K562 (cell line): ENCODE results near the gene GABARAPL2. TPM values are rescaled to one million over a fixed set of nuclear protein-coding genes. Genes with fewer than 3 reads are reported as not detected.
A peak's percentile ranks its signal among the peaks of the same experiment; 100 is the strongest.

Experiments used
- CXXC5 ChIP-seq: fragments of 250-450 bp; sonication (Bioruptor Pico); IDR thresholded peaks from 2 replicates; pipeline ENCODE4 v1.8.0; 2022; ENCODE audit warnings: inconsistent platforms, mild to moderate bottlenecking, moderate library complexity
- ELF4 ChIP-seq: fragments of 450-650 bp; formaldehyde crosslinking; IDR thresholded peaks from 2 replicates; pipeline ENCODE4 v1.4.0; 2022; ENCODE audit warnings: missing genetic modification characterization
- GABPA ChIP-seq: fragments of 200-800 bp; sonication (Bioruptor generic); conservative IDR thresholded peaks from 2 replicates; pipeline ENCODE4 v1.6.1; 2016; ENCODE audit warnings: low read depth, missing genetic modification characterization, missing compliant biosample characterization
- MCM3 ChIP-seq: fragments of 450-650 bp; IDR thresholded peaks from 2 replicates; pipeline ENCODE4 v1.6.1; 2016
- NONO ChIP-seq, 2 experiments: fragments of 200-400 bp in 1 of 2; fragments of 450-650 bp in 1 of 2; formaldehyde crosslinking in 1 of 2; IDR thresholded peaks; 2 replicates each; pipeline ENCODE4 v1.6.1; 2017; ENCODE audit warnings: low read depth in 2 of 2, mild to moderate bottlenecking in 2 of 2, moderate library complexity in 2 of 2, low read length in 1 of 2
- NR1H2 ChIP-seq: sonication (generic); formaldehyde crosslinking; IDR thresholded peaks from 2 replicates; pipeline ENCODE4 v1.4.0; 2020; ENCODE audit warnings: mild to moderate bottlenecking, missing genetic modification reagents
- PHF20 ChIP-seq: fragments of 450-650 bp; IDR thresholded peaks from 2 replicates; pipeline ENCODE4 v1.6.1; 2018; ENCODE audit not compliant: partially characterized antibody
- SAFB2 ChIP-seq: fragments of 200-400 bp; formaldehyde crosslinking; IDR thresholded peaks from 2 replicates; pipeline ENCODE4 v1.6.1; 2018; ENCODE audit warnings: borderline replicate concordance, low read length, low read depth, moderate library complexity; ENCODE audit not compliant: severe bottlenecking
- SAP30 ChIP-seq: fragments of 200-600 bp; sonication (generic); IDR thresholded peaks from 2 replicates; pipeline ENCODE4 v1.6.1; 2012; ENCODE audit warnings: borderline replicate concordance, low read depth, mild to moderate bottlenecking, moderate library complexity, low read length, control low read depth, inconsistent platforms; ENCODE audit not compliant: insufficient read depth, poor library complexity, severe bottlenecking
- TAF15 ChIP-seq: fragments of 200-400 bp; formaldehyde crosslinking; IDR thresholded peaks from 2 replicates; pipeline ENCODE4 v1.6.1; 2017; ENCODE audit warnings: mild to moderate bottlenecking, low read depth, low read length, moderate library complexity
- TAF7 ChIP-seq: fragments of 450-650 bp; IDR thresholded peaks from 2 replicates; pipeline ENCODE4 v1.6.1; 2016; ENCODE audit warnings: missing genetic modification characterization, missing compliant biosample characterization
- TBP ChIP-seq: optimal IDR thresholded peaks from 2 replicates; pipeline ENCODE3; 2011; ENCODE audit warnings: low read depth, low read length, improper control_type of control experiment
- TCF7 ChIP-seq: sonication (generic); IDR thresholded peaks from 2 replicates; pipeline ENCODE4 v1.6.1; 2016; ENCODE audit warnings: antibody characterized with exemption, borderline replicate concordance
- TCF7L2 ChIP-seq: fragments of 150-350 bp; IDR thresholded peaks from 2 replicates; pipeline ENCODE4 v1.6.1; 2016; ENCODE audit warnings: low read depth, mild to moderate bottlenecking, low read length, moderate library complexity
- ZNF12 ChIP-seq: sonication (generic); formaldehyde crosslinking; IDR thresholded peaks from 2 replicates; pipeline ENCODE4 v1.4.0; 2020; ENCODE audit warnings: mild to moderate bottlenecking, missing genetic modification reagents
- ZNF408 ChIP-seq: fragments of 250-450 bp; sonication (Bioruptor Pico); IDR thresholded peaks from 2 replicates; pipeline ENCODE4 v1.4.0; 2020; ENCODE audit warnings: low read depth, mild to moderate bottlenecking, moderate library complexity
- ZNF707 ChIP-seq: fragments of 250-450 bp; sonication (Bioruptor Pico); conservative IDR thresholded peaks from 2 replicates; pipeline ENCODE4 v1.8.0; 2022; ENCODE audit warnings: inconsistent platforms, mild to moderate bottlenecking, moderate library complexity
- ZNF77 ChIP-seq: fragments of 250-450 bp; sonication (Bioruptor Pico); IDR thresholded peaks from 2 replicates; pipeline ENCODE4 v1.5.0; 2020
- polyA plus RNA-seq, 8 experiments: library from polyadenylated mRNA; depleted of rRNA in 4 of 8; stranded (reverse) in 5 of 8; unstranded in 3 of 8; fragments of >200 nt; fragmentation: Nextera tagmentation in 2 of 8; fragmentation: Illumina TruSeq in 1 of 8; extraction: Ambion mirVana in 2 of 8; extraction: Trizol in 1 of 8; gene quantifications; 2 replicates each; pipeline versions ENCODE4 v1.2.1 to v1.2.3, GENCODE V29; 2011 to 2014; ENCODE audit warnings: inconsistent platforms in 1 of 8, missing spikeins in 1 of 8
- total RNA-seq, 7 experiments: library from RNA; depleted of rRNA in 6 of 7; stranded (reverse); fragments of >200 nt in 6 of 7; fragmentation: Illumina TruSeq in 2 of 7; extraction: Trizol in 2 of 7; gene quantifications; 2 replicates each; pipeline versions ENCODE4 v1.2.1 to v1.2.3, GENCODE V29; 2011 to 2021; ENCODE audit warnings: low replicate concordance in 1 of 7
- TF ChIP-seq, protein P1 (sequence below): fragments of 450-650 bp; IDR thresholded peaks from 2 replicates; pipeline ENCODE4 v1.6.1; 2016; ENCODE audit warnings: mild to moderate bottlenecking, moderate library complexity

GABARAPL2 gene
- total and polyA plus RNA-seq, 9 of the 15 experiments (the other 6 are each of a cell fraction or from before 2014, with no cell fraction given), result 42.1 to 288 (median 91.8) TPM

DNA sequence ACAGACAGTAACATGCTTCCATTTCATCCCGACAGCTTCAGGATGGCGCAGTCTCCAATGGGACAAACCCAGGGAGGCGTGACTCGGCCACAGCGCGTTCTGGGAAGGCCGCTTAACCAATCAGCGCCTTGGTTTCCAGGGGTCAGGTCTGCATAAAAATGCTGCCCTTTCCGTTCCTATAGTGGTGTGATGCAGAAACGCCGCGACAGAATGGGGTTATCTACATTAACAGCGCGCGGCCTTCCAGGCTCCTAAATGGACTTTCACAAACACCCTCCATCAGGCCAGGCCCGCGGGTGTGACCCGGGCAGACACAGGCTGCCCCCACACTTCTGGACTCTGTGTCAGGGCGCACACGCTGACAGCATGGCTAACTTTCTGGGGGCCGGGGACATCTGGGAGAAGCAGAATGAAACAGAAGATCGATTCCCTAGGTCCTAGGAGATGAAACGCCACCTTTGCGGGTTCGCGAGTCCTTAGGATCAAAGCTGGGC is 10.9 kb upstream of the GABARAPL2 start (continued):
- TF ChIP-seq, protein P1, sequence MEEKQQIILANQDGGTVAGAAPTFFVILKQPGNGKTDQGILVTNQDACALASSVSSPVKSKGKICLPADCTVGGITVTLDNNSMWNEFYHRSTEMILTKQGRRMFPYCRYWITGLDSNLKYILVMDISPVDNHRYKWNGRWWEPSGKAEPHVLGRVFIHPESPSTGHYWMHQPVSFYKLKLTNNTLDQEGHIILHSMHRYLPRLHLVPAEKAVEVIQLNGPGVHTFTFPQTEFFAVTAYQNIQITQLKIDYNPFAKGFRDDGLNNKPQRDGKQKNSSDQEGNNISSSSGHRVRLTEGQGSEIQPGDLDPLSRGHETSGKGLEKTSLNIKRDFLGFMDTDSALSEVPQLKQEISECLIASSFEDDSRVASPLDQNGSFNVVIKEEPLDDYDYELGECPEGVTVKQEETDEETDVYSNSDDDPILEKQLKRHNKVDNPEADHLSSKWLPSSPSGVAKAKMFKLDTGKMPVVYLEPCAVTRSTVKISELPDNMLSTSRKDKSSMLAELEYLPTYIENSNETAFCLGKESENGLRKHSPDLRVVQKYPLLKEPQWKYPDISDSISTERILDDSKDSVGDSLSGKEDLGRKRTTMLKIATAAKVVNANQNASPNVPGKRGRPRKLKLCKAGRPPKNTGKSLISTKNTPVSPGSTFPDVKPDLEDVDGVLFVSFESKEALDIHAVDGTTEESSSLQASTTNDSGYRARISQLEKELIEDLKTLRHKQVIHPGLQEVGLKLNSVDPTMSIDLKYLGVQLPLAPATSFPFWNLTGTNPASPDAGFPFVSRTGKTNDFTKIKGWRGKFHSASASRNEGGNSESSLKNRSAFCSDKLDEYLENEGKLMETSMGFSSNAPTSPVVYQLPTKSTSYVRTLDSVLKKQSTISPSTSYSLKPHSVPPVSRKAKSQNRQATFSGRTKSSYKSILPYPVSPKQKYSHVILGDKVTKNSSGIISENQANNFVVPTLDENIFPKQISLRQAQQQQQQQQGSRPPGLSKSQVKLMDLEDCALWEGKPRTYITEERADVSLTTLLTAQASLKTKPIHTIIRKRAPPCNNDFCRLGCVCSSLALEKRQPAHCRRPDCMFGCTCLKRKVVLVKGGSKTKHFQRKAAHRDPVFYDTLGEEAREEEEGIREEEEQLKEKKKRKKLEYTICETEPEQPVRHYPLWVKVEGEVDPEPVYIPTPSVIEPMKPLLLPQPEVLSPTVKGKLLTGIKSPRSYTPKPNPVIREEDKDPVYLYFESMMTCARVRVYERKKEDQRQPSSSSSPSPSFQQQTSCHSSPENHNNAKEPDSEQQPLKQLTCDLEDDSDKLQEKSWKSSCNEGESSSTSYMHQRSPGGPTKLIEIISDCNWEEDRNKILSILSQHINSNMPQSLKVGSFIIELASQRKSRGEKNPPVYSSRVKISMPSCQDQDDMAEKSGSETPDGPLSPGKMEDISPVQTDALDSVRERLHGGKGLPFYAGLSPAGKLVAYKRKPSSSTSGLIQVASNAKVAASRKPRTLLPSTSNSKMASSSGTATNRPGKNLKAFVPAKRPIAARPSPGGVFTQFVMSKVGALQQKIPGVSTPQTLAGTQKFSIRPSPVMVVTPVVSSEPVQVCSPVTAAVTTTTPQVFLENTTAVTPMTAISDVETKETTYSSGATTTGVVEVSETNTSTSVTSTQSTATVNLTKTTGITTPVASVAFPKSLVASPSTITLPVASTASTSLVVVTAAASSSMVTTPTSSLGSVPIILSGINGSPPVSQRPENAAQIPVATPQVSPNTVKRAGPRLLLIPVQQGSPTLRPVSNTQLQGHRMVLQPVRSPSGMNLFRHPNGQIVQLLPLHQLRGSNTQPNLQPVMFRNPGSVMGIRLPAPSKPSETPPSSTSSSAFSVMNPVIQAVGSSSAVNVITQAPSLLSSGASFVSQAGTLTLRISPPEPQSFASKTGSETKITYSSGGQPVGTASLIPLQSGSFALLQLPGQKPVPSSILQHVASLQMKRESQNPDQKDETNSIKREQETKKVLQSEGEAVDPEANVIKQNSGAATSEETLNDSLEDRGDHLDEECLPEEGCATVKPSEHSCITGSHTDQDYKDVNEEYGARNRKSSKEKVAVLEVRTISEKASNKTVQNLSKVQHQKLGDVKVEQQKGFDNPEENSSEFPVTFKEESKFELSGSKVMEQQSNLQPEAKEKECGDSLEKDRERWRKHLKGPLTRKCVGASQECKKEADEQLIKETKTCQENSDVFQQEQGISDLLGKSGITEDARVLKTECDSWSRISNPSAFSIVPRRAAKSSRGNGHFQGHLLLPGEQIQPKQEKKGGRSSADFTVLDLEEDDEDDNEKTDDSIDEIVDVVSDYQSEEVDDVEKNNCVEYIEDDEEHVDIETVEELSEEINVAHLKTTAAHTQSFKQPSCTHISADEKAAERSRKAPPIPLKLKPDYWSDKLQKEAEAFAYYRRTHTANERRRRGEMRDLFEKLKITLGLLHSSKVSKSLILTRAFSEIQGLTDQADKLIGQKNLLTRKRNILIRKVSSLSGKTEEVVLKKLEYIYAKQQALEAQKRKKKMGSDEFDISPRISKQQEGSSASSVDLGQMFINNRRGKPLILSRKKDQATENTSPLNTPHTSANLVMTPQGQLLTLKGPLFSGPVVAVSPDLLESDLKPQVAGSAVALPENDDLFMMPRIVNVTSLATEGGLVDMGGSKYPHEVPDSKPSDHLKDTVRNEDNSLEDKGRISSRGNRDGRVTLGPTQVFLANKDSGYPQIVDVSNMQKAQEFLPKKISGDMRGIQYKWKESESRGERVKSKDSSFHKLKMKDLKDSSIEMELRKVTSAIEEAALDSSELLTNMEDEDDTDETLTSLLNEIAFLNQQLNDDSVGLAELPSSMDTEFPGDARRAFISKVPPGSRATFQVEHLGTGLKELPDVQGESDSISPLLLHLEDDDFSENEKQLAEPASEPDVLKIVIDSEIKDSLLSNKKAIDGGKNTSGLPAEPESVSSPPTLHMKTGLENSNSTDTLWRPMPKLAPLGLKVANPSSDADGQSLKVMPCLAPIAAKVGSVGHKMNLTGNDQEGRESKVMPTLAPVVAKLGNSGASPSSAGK, result no peak
- TF ChIP-seq GABPA (tag) (0 out of 2 replicates have a peak, but pooled peaks have one; percentile 31), SAFB2 (no peak), ZNF77 (CRISPR knock-in tag) (no peak), ELF4 (CRISPR knock-in tag) (no peak), SAP30 (no peak), TAF7 (tag) (no peak), NR1H2 (no peak), ZNF12 (CRISPR knock-in tag) (no peak), TCF7 (no peak), TAF15 (no peak), ZNF408 (CRISPR knock-in tag) (no peak), TBP (peak; percentile 82), TCF7L2 (no peak), NONO (IDR thresholded peaks at IDR 0.05; ENCODE audit: low read depth in 2 of 2, low read length in 1 of 2) (no peak), MCM3 (no peak), CXXC5 (CRISPR knock-in tag) (peak; percentile 56), PHF20 (peak; percentile 87), ZNF707 (CRISPR knock-in tag) (no peak)
